ENCODE data around the gene KSR1.
"Not testable (repeated sequence)": the region's sequence is repeated elsewhere in the genome, so short reads cannot be mapped to it uniquely, and the experiment has no call there.

Gene KSR1

GRCh38 chr17:27455914-27456680 is at the start of gene KSR1:
TSS of gene KSR1 (plus strand) at chr17:27456448. CDS start at chr17:27456644, 196 bp downstream.
- peak; percentile 71 for DNase-seq

GRCh38 chr17:27407916-27408864 is 48.1 kb upstream of the KSR1 start:
- DNase-seq, result no peak

- DNase-seq, result no peak
Observed at GRCh38 chr17:27408891-27409290, 47.4 kb upstream of the KSR1 start.

- DNase-seq, result not testable (repeated sequence)
Observed at GRCh38 chr17:27412158-27412557, 44.1 kb upstream of the KSR1 start.

- no peak for DNase-seq
Observed at GRCh38 chr17:27413315-27413714, 42.9 kb upstream of the KSR1 start.

GRCh38 chr17:27413792-27414191 is 42.5 kb upstream of the KSR1 start:
- no peak for DNase-seq

- DNase-seq, result no peak
Observed at GRCh38 chr17:27414271-27414670, 42.0 kb upstream of the KSR1 start.

- no peak for DNase-seq
Observed at GRCh38 chr17:27414694-27415093, 41.6 kb upstream of the KSR1 start.

- DNase-seq, result no peak
Observed at GRCh38 chr17:27415120-27415795, 41.0 kb upstream of the KSR1 start.

GRCh38 chr17:27417596-27418365 is 38.5 kb upstream of the KSR1 start:
- no peak for DNase-seq

GRCh38 chr17:27418366-27418615 is 38.0 kb upstream of the KSR1 start:
- DNase-seq, result no peak

GRCh38 chr17:27419156-27419555 is 37.1 kb upstream of the KSR1 start:
- DNase-seq, result no peak

- no peak for DNase-seq
Observed at GRCh38 chr17:27420211-27420950, 35.9 kb upstream of the KSR1 start.

- DNase-seq, result no peak
Observed at GRCh38 chr17:27421111-27421510, 35.1 kb upstream of the KSR1 start.

GRCh38 chr17:27421626-27422025 is 34.6 kb upstream of the KSR1 start:
- not testable (repeated sequence) for DNase-seq

- DNase-seq, result no peak
Observed at GRCh38 chr17:27422601-27423000, 33.6 kb upstream of the KSR1 start.

- no peak for DNase-seq
Observed at GRCh38 chr17:27423651-27424050, 32.6 kb upstream of the KSR1 start.

GRCh38 chr17:27424516-27424915 is 31.7 kb upstream of the KSR1 start:
- DNase-seq, result no peak

GRCh38 chr17:27424941-27425340 is 31.3 kb upstream of the KSR1 start:
- DNase-seq, result no peak

- DNase-seq, result not testable (repeated sequence)
Observed at GRCh38 chr17:27425571-27425970, 30.7 kb upstream of the KSR1 start.

- DNase-seq, result no peak
Observed at GRCh38 chr17:27425991-27426390, 30.3 kb upstream of the KSR1 start.

- DNase-seq, result not testable (repeated sequence)
Observed at GRCh38 chr17:27426471-27426870, 29.8 kb upstream of the KSR1 start.
